HG03175 (cell line): ENCODE measurements around the gene PTGFR.

Source experiments
- ATAC-seq: cut with Tn5 transposase; IDR thresholded peaks from one replicate; pipeline ENCODE4 v1.9.1; 2021; ENCODE audit warnings: mild to moderate bottlenecking, moderate library complexity; ENCODE audit not compliant: unreplicated experiment

The PTGFR gene, protein sequence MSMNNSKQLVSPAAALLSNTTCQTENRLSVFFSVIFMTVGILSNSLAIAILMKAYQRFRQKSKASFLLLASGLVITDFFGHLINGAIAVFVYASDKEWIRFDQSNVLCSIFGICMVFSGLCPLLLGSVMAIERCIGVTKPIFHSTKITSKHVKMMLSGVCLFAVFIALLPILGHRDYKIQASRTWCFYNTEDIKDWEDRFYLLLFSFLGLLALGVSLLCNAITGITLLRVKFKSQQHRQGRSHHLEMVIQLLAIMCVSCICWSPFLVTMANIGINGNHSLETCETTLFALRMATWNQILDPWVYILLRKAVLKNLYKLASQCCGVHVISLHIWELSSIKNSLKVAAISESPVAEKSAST

DNA sequence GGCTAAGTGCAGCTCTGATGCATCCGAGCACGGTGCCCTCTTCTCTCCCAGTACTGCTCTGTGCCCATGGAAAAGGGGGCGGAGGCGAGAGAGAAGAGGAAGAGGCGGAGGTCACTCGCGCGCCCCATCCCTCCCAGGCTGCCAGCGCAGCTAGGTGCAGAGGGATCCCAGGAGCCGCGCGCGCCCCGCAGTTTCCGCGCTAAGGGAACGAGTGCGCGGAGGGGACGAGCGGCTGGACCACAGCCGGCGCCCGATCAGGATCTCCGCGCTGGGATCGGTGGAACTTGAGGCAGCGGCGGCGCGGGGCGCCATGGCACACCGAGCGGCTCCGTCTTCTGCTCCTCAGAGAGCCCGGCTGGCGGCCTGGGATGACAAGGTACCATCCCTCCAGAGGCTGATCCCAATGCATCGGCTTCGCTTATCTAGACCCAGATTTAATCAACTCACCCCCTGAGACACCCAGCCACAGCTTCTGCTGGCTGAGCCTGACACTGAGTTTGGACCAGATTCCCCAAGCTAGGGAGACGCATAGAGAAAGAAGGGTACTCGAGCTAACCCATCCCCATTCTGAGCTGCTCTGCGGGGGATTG, at the start of gene PTGFR:
PTGFR (plus strand) TSS at position 114 of the 590 bp plus-strand sequence. CDS start 1,770 bp downstream, outside the sequence.
- ATAC-seq, result no peak

- ATAC-seq, result no peak
Measured at GRCh38 chr1:78441921-78442320, 48.9 kb upstream of the PTGFR start.

DNA sequence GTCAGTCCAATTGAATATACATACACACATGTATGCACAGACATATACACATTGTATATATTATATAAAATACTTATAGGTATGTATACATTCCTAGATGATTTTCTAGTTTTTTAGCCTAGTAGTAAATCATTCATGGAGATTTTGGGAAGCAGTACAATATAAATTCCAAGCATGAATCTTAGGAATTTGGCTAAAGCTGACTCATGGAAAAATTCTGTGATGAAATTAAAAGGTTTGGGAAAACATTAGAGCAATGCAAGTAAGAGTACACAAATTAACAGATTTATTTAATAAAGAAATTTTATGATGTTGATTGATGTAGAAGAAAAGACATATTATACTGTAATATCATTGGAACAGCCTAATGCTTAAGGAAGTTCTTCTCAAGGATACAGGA, 43.7 kb upstream of the PTGFR start:
- no peak for ATAC-seq

GRCh38 chr1:78464449-78464891, 26.3 kb upstream of the PTGFR start:
- no peak for ATAC-seq

GRCh38 chr1:78465143-78465542, 25.6 kb upstream of the PTGFR start:
- no peak for ATAC-seq

DNA sequence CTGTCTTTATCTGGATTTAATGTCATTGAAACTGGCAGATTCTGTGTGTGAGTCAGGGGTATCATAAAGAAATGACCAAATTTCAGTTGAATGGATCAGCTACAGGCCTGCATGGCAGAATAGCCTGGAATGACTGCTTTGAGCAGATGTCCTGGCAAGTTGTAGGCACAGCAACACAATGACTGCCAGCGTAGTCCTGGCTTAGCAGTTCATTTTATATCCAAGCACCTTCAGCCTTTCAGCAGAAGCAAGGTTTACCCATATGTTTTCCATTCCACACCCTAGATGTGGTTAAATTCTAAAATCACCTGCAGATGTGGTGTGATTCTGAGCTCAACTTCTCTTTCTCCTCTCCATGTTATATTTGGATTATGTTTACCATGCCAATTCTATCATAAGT, 22.3 kb upstream of the PTGFR start:
- no peak for ATAC-seq

GRCh38 chr1:78469576-78469975, 21.2 kb upstream of the PTGFR start:
- ATAC-seq, result no peak

GRCh38 chr1:78471890-78472620, 18.7 kb upstream of the PTGFR start:
- ATAC-seq, result no peak

DNA sequence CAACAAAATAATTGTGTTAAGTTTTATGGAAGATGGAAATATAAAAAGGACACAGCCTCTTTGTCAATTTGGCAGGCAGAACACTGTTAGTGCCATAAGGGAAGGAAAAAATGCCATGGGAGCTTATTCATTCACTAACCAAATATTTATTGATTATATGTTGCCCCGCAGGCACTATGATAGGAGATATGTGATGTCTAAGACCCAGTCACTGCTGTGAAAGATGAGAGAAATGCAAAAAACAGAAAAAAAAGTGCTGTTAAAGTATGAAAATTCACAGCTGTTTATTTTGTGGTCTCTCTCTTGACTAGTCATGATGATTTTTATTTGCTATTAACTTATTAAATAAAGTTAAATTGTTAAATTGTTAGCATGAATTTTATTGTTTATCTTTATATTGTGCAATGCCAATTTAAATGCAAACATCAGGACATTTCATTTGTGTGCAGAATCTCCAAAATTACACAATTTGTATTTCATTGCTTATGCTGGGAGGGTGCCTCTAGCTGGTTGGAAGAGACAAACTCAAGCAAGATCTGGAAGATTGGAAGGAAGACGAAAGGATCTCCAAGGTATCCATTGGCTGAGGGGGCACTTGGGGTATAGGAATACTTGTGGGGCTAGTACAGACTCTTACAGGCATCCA, 17.8 kb upstream of the PTGFR start:
- no peak for ATAC-seq

DNA sequence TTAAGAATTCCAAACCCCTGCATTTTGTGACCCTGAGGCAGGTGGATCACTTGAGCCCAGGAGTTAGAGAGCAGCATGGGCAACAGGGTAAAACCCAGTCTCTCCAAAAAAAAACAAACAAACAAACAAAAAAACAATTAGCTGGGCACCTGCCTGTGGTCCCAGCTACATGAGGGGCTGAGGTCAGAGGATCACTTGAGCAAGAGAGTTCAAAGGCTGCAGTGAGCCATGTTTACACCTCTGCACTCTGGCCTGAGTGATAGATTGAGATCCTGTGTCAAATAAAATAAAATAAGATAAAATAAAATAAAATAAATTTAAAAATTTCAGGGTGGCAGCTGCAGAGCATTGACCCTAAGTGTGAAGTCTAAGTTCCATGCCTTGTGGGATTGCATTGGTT, 16.7 kb upstream of the PTGFR start:
- no peak for ATAC-seq

GRCh38 chr1:78475888-78476610, 14.7 kb upstream of the PTGFR start:
- no peak for ATAC-seq

DNA sequence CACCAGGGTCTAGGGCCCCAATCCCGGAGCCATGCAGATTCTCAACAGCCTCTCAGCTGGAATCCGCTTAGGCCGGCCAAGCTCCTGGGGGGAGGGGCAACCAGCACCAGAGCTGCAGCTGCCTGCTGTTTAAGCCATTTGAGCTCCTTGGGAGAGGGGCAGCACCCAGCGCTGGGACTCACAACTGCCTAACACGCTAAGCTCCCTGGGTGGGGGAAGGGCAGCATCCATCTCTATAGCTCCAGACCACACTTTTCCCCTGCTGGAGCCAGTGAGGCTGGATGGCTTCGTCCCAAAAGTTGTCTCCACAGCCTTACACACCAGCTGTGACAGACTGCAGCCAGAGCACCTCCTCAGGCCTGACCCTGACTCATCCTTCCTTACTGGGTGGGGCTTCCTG, 6.9 kb upstream of the PTGFR start:
- no peak for ATAC-seq

- no peak for ATAC-seq
Measured at GRCh38 chr1:78491451-78492071, 787 bp downstream of the PTGFR start.

GRCh38 chr1:78492386-78492950, 1.7 kb downstream of the PTGFR start:
- no peak for ATAC-seq

DNA sequence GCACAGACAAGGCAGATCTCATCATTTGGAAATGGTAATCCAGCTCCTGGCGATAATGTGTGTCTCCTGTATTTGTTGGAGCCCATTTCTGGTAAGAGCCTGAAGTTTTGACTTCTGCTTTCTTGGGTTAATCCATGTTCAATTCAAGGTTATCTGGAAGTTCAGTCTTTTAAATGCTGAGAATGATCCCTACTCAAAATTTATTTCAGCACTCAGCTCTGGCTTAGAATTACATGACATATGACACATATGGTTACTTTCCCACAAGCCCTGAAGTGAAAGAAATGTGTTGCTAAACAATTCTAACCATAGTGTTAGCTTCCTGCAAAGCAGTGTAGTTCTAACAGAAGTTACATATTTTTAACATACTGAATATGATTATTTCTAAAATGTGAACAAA, 2.7 kb downstream of the PTGFR start:
- ATAC-seq, result no peak

GRCh38 chr1:78497201-78497600, 6.4 kb downstream of the PTGFR start:
- ATAC-seq, result no peak

DNA sequence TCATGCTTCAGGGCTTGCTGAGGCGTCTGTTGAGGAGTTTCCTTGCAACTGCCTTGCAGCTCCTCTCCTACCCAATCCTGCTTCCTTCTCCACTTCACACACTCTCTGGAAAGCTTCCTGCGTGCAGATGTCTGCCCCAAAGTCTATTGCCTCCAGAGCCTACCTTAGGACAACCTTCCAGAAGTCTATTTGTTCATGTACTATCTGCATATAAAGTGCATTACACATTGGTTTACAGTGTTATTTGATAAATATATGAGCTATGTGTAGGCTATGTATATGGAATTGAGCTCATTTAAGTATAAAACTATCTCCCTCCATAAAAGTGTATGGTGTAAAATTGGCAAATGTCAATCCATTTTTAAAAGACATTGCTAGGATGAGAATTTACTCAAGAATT, 9.8 kb downstream of the PTGFR start:
- ATAC-seq, result no peak

DNA sequence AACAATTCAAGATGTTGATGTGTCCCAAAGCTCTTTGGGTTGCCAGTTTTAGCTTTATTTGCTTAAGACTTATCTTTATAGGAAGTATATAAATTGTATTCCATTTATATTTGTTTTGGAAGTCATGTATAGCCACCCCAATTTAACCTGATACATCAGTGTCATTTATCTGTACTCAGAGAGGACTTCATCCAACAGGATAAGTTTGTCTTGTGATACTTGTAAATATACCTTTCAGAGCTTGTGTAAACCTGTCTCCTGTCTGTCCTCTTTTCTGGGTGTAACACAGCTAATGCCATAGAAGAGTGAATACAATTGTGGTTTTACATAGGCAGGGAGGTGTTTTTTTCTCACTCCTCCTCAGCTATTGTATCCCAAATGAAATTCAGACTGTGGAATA, 10.4 kb downstream of the PTGFR start:
- no peak for ATAC-seq

- ATAC-seq, result no peak
Measured at GRCh38 chr1:78511334-78511733, 20.6 kb downstream of the PTGFR start.

GRCh38 chr1:78516716-78517115, 25.9 kb downstream of the PTGFR start:
- no peak for ATAC-seq
